Stimulated activated naive CD8-positive, alpha-beta T cell treated with anti-CD3 and anti-CD28 coated beads, Interleukin-15, Interleukin-2, amounts not matched to agents 100 ng/mL and 50 ng/mL, for 24 hours (primary cell): ENCODE data around the gene NGEF.

Experiments
- H3K27ac Mint-ChIP-seq: one replicate; pipeline ENCODE4 v1.8.0; 2021; ENCODE audit warnings: mild to moderate bottlenecking, mixed read lengths
- H3K27me3 Mint-ChIP-seq: one replicate; pipeline ENCODE4 v1.8.0; 2021; ENCODE audit warnings: mixed read lengths
- H3K36me3 Mint-ChIP-seq: one replicate; pipeline ENCODE4 v1.8.0; 2021; ENCODE audit warnings: low read depth, mixed read lengths
- H3K4me1 Mint-ChIP-seq: one replicate; pipeline ENCODE4 v1.8.0; 2021; ENCODE audit warnings: low read depth, mixed read lengths
- H3K4me3 Mint-ChIP-seq: one replicate; pipeline ENCODE4 v1.8.0; 2021; ENCODE audit warnings: mild to moderate bottlenecking, mixed read lengths
- H3K9me3 Mint-ChIP-seq: one replicate; pipeline ENCODE4 v1.8.0; 2021; ENCODE audit warnings: mixed read lengths

Gene NGEF

GRCh38 chr2:232892843-232893242, 120.2 kb downstream of the NGEF start:
- Mint-ChIP-seq H3K9me3 (no peaks in the 10 kb centered on the region), H3K27ac (no peak overlapping the region), H3K27me3 (peaks cover 15% of the 10 kb centered on the region), H3K4me3 (no peak overlapping the region), H3K4me1 (peaks cover 5% of the 10 kb centered on the region), H3K36me3 (no peaks in the 10 kb centered on the region)

GRCh38 chr2:232892221-232892620, 120.8 kb downstream of the NGEF start:
- Mint-ChIP-seq H3K27ac (no peak overlapping the region), H3K27me3 (peaks cover 15% of the 10 kb centered on the region), H3K4me3 (no peak overlapping the region), H3K9me3 (no peaks in the 10 kb centered on the region), H3K36me3 (no peaks in the 10 kb centered on the region), H3K4me1 (peaks cover 5% of the 10 kb centered on the region)

GRCh38 chr2:232891621-232892071, 121.4 kb downstream of the NGEF start:
- H3K4me3 Mint-ChIP-seq, result no peak overlapping the region
- no peaks in the 10 kb centered on the region for H3K9me3 Mint-ChIP-seq
- no peaks in the 10 kb centered on the region for H3K36me3 Mint-ChIP-seq
- H3K4me1 Mint-ChIP-seq, result peaks cover 5% of the 10 kb centered on the region
- H3K27ac Mint-ChIP-seq, result no peak overlapping the region
- H3K27me3 Mint-ChIP-seq, result peaks cover 15% of the 10 kb centered on the region

GRCh38 chr2:232890896-232891601, 122.0 kb downstream of the NGEF start:
- H3K27me3 Mint-ChIP-seq, result peaks cover 15% of the 10 kb centered on the region
- H3K4me3 Mint-ChIP-seq, result no peak overlapping the region
- no peak overlapping the region for H3K27ac Mint-ChIP-seq
- no peaks in the 10 kb centered on the region for H3K36me3 Mint-ChIP-seq
- H3K9me3 Mint-ChIP-seq, result no peaks in the 10 kb centered on the region
- H3K4me1 Mint-ChIP-seq, result peaks cover 3% of the 10 kb centered on the region

- no peaks in the 10 kb centered on the region for H3K36me3 Mint-ChIP-seq
- H3K27me3 Mint-ChIP-seq, result peaks cover 15% of the 10 kb centered on the region
- H3K9me3 Mint-ChIP-seq, result no peaks in the 10 kb centered on the region
- no peaks in the 10 kb centered on the region for H3K4me1 Mint-ChIP-seq
- H3K4me3 Mint-ChIP-seq, result no peak overlapping the region
- H3K27ac Mint-ChIP-seq, result no peak overlapping the region
Measured at GRCh38 chr2:232890536-232890895, 122.5 kb downstream of the NGEF start.

GRCh38 chr2:232889876-232890401, 123.1 kb downstream of the NGEF start:
- Mint-ChIP-seq H3K27me3 (peaks cover 15% of the 10 kb centered on the region), H3K36me3 (no peaks in the 10 kb centered on the region), H3K4me1 (no peaks in the 10 kb centered on the region), H3K27ac (no peak overlapping the region), H3K9me3 (no peaks in the 10 kb centered on the region), H3K4me3 (no peak overlapping the region)

GRCh38 chr2:232888839-232889529, 124.1 kb downstream of the NGEF start:
- Mint-ChIP-seq H3K9me3 (no peaks in the 10 kb centered on the region), H3K4me1 (no peaks in the 10 kb centered on the region), H3K4me3 (no peak overlapping the region), H3K27me3 (peaks cover 15% of the 10 kb centered on the region), H3K27ac (no peak overlapping the region), H3K36me3 (no peaks in the 10 kb centered on the region)

GRCh38 chr2:232888099-232888836, 124.8 kb downstream of the NGEF start:
- Mint-ChIP-seq H3K27me3 (peaks cover 15% of the 10 kb centered on the region), H3K36me3 (no peaks in the 10 kb centered on the region), H3K27ac (no peak overlapping the region), H3K4me1 (no peaks in the 10 kb centered on the region), H3K4me3 (no peak overlapping the region), H3K9me3 (no peaks in the 10 kb centered on the region)

GRCh38 chr2:232887171-232887850, 125.7 kb downstream of the NGEF start:
- Mint-ChIP-seq H3K9me3 (no peaks in the 10 kb centered on the region), H3K4me1 (no peaks in the 10 kb centered on the region), H3K27ac (no peak overlapping the region), H3K36me3 (no peaks in the 10 kb centered on the region), H3K4me3 (no peak overlapping the region), H3K27me3 (peaks cover 12% of the 10 kb centered on the region)

GRCh38 chr2:232886632-232887031, 126.4 kb downstream of the NGEF start:
- Mint-ChIP-seq H3K27ac (no peak overlapping the region), H3K9me3 (no peaks in the 10 kb centered on the region), H3K27me3 (peaks cover 7% of the 10 kb centered on the region), H3K4me3 (no peak overlapping the region), H3K36me3 (no peaks in the 10 kb centered on the region), H3K4me1 (no peaks in the 10 kb centered on the region)

GRCh38 chr2:232886176-232886575, 126.9 kb downstream of the NGEF start:
- Mint-ChIP-seq H3K4me1 (no peaks in the 10 kb centered on the region), H3K9me3 (no peaks in the 10 kb centered on the region), H3K4me3 (no peak overlapping the region), H3K27ac (no peak overlapping the region), H3K27me3 (peaks cover 5% of the 10 kb centered on the region), H3K36me3 (no peaks in the 10 kb centered on the region)

- H3K9me3 Mint-ChIP-seq, result no peaks in the 10 kb centered on the region
- H3K27me3 Mint-ChIP-seq, result no peaks in the 10 kb centered on the region
- no peaks in the 10 kb centered on the region for H3K4me1 Mint-ChIP-seq
- no peak overlapping the region for H3K4me3 Mint-ChIP-seq
- no peaks in the 10 kb centered on the region for H3K36me3 Mint-ChIP-seq
- H3K27ac Mint-ChIP-seq, result no peak overlapping the region
Measured at GRCh38 chr2:232885264-232885961, 127.6 kb downstream of the NGEF start.

- no peak overlapping the region for H3K27ac Mint-ChIP-seq
- H3K27me3 Mint-ChIP-seq, result no peaks in the 10 kb centered on the region
- no peaks in the 10 kb centered on the region for H3K36me3 Mint-ChIP-seq
- no peaks in the 10 kb centered on the region for H3K4me1 Mint-ChIP-seq
- H3K9me3 Mint-ChIP-seq, result no peaks in the 10 kb centered on the region
- no peak overlapping the region for H3K4me3 Mint-ChIP-seq
Measured at GRCh38 chr2:232884549-232885263, 128.3 kb downstream of the NGEF start.

GRCh38 chr2:232884001-232884421, 129.0 kb downstream of the NGEF start:
- H3K4me3 Mint-ChIP-seq, result no peak overlapping the region
- no peaks in the 10 kb centered on the region for H3K9me3 Mint-ChIP-seq
- no peaks in the 10 kb centered on the region for H3K27me3 Mint-ChIP-seq
- no peaks in the 10 kb centered on the region for H3K36me3 Mint-ChIP-seq
- no peaks in the 10 kb centered on the region for H3K4me1 Mint-ChIP-seq
- H3K27ac Mint-ChIP-seq, result no peak overlapping the region
